ENCODE results near the gene RAB3B.

- no peak for TF ChIP-seq CTCF (IDR thresholded peaks at IDR 0.05; ENCODE audit: low read depth, low read length)
- TF ChIP-seq EZH2phosphoT487 (IDR thresholded peaks at IDR 0.05; ENCODE audit: low read depth) = no peak
Measured at GRCh38 chr1:51981555-51981954, 8.9 kb downstream of the RAB3B start.

Data from OCI-LY3 (cell line).